Neural cell (in vitro differentiated cells): ENCODE data around the gene IKZF2. TPM values are rescaled to one million over a fixed set of nuclear protein-coding genes. Genes with fewer than 3 reads are reported as not detected.

ENCODE experiments used
- H2AFZ ChIP-seq: fragments of 200-600, 300-800 bp; sonication (generic), shearing (Covaris generic); 2 replicates; pipeline ENCODE4 v1.6.0; 2014; ENCODE audit warnings: low read depth, mild to moderate bottlenecking, antibody characterized with exemption, low read length, moderate library complexity
- H3F3A ChIP-seq: fragments of 200-600 bp; shearing (Covaris generic); 2 replicates; pipeline ENCODE4 v1.6.1; 2016; ENCODE audit warnings: mild to moderate bottlenecking, moderate library complexity, mixed read lengths, antibody characterized with exemption, low read length; ENCODE audit not compliant: insufficient read depth, poor library complexity, severe bottlenecking
- H3K27ac ChIP-seq: fragments of 200-600, 300-800 bp; sonication (generic), shearing (Covaris generic); 2 replicates; pipeline ENCODE4 v1.5.1; 2014; ENCODE audit warnings: mild to moderate bottlenecking, low read length, moderate library complexity
- H3K27me3 ChIP-seq: fragments of 300-800, 200-600 bp; sonication (generic), shearing (Covaris generic); 2 replicates; pipeline ENCODE4 v1.6.0; 2014; ENCODE audit warnings: mild to moderate bottlenecking, low read depth, low read length, moderate library complexity; ENCODE audit not compliant: insufficient read depth
- H3K36me3 ChIP-seq: fragments of 300-800, 200-600 bp; sonication (generic), shearing (Covaris generic); 2 replicates; pipeline ENCODE4 v1.5.1; 2014; ENCODE audit warnings: mild to moderate bottlenecking, antibody characterized with exemption, low read length, moderate library complexity; ENCODE audit not compliant: insufficient read depth
- H3K4me2 ChIP-seq: fragments of 300-800, 200-600 bp; sonication (generic), shearing (Covaris generic); 2 replicates; pipeline ENCODE4 v1.6.0; 2014; ENCODE audit warnings: mild to moderate bottlenecking, low read length
- H3K4me3 ChIP-seq: fragments of 300-800, 200-600 bp; sonication (generic), shearing (Covaris generic); 2 replicates; pipeline ENCODE4 v1.5.1; 2014; ENCODE audit warnings: mild to moderate bottlenecking, low read length, moderate library complexity
- H3K79me2 ChIP-seq: fragments of 200-600 bp; shearing (Covaris generic); replicated peaks from 2 replicates; pipeline ENCODE4 v1.6.0; 2014; ENCODE audit warnings: mild to moderate bottlenecking, low read length, moderate library complexity; ENCODE audit not compliant: insufficient read depth
- H3K9ac ChIP-seq: fragments of 300-800, 200-600 bp; sonication (generic), shearing (Covaris generic); 2 replicates; pipeline ENCODE4 v1.6.1; 2016; ENCODE audit warnings: mild to moderate bottlenecking, low read length, mixed read lengths
- H3K9me2 ChIP-seq: fragments of 200-600 bp; shearing (Covaris generic); 2 replicates; pipeline ENCODE4 v1.6.1; 2016; ENCODE audit warnings: mild to moderate bottlenecking, low read length, mixed read lengths; ENCODE audit not compliant: insufficient read depth
- H3K9me3 ChIP-seq: fragments of 200-600, 300-800 bp; sonication (generic), shearing (Covaris generic); 2 replicates; pipeline ENCODE4 v1.6.1; 2016; ENCODE audit warnings: mild to moderate bottlenecking, mixed run types, low read length, moderate library complexity, mixed read lengths
- H4K20me1 ChIP-seq: fragments of 200-600 bp; shearing (Covaris generic); 2 replicates; pipeline ENCODE4 v1.6.1; 2016; ENCODE audit warnings: mild to moderate bottlenecking, mixed run types; ENCODE audit not compliant: insufficient read depth
- CTCF ChIP-seq: fragments of 450-650 bp; IDR thresholded peaks from 2 replicates; pipeline ENCODE4 v1.5.1; 2014; ENCODE audit warnings: antibody characterized with exemption, mild to moderate bottlenecking, moderate library complexity; ENCODE audit not compliant: poor library complexity, severe bottlenecking
- EP300 ChIP-seq: fragments of 450-650 bp; conservative IDR thresholded peaks from 2 replicates; pipeline ENCODE4 v1.6.1; 2014; ENCODE audit warnings: antibody characterized with exemption, mild to moderate bottlenecking, moderate library complexity; ENCODE audit not compliant: poor library complexity, severe bottlenecking
- EZH2 ChIP-seq: fragments of 200-600, 300-800 bp; shearing (Covaris generic), sonication (generic); IDR thresholded peaks from 2 replicates; pipeline ENCODE4 v1.6.1; 2014; ENCODE audit warnings: antibody characterized with exemption, low read length, borderline replicate concordance, mild to moderate bottlenecking; ENCODE audit not compliant: insufficient read depth, poor library complexity, severe bottlenecking
- MXI1 ChIP-seq: fragments of 450-650 bp; conservative IDR thresholded peaks from 2 replicates; pipeline ENCODE4 v1.6.1; 2014; ENCODE audit warnings: antibody characterized with exemption, mild to moderate bottlenecking; ENCODE audit not compliant: poor library complexity, severe bottlenecking
- POLR2AphosphoS5 ChIP-seq: IDR thresholded peaks from 2 replicates; pipeline ENCODE4 v1.6.1; 2012
- RAD21 ChIP-seq: fragments of 450-650 bp; conservative IDR thresholded peaks from 2 replicates; pipeline ENCODE4 v1.6.1; 2014; ENCODE audit warnings: antibody characterized with exemption, mild to moderate bottlenecking, moderate library complexity
- SMC3 ChIP-seq: fragments of 450-650 bp; conservative IDR thresholded peaks from 2 replicates; pipeline ENCODE4 v1.6.1; 2014; ENCODE audit warnings: antibody characterized with exemption, mild to moderate bottlenecking, moderate library complexity; ENCODE audit not compliant: poor library complexity
- TAF1 ChIP-seq: IDR thresholded peaks from 2 replicates; pipeline ENCODE4 v1.6.1; 2012; ENCODE audit warnings: low read depth
- polyA plus RNA-seq: library from polyadenylated mRNA; depleted of rRNA; stranded (reverse); fragments of >200 nt; gene quantifications from 2 replicates; pipeline ENCODE4 v1.2.3, GENCODE V29; 2014
- TF ChIP-seq, protein P1 (sequence below): IDR thresholded peaks from 2 replicates; pipeline ENCODE4 v1.6.1; 2012; ENCODE audit warnings: borderline replicate concordance

The IKZF2 gene
- polyA plus RNA-seq, 1 donor from 2014 or later = 5.6 TPM

- no peak overlapping the region for H2AFZ ChIP-seq
- peaks cover 3% of the 10 kb centered on the region for H3K79me2 ChIP-seq
These were observed 1.5 kb downstream of the IKZF2 start for GRCh38 chr2:213149949-213150314.

DNA sequence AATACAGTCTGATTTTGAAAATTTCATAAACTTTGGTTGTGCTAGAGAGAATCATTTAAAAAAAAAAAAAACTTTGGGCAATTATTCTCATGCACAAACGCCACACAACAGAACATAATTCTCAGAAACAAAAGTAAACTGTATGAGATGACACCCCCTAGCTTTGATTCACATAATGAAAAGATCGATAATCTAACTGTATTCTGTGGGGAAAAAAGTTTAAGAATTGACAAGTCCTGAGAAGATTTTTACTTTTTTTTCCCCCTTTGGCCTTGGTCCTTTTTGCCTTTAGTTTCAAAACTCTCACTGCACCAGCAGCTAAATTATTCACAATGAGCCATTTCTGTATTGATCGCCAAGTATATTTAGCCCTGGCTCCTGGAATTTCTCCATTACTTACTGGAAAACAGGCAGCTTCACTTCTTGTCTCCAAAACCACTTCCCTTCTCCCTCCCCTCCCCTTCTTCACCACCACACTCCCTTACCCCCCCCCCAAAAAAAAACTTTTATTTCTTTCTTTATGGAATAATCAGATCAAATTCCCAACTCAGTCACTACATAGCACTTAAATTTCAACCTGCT is 2.0 kb downstream of the IKZF2 start:
- H3K9me2 ChIP-seq = no peaks in the 10 kb centered on the region
- no peaks in the 10 kb centered on the region for H3K9me3 ChIP-seq
- H3K27ac ChIP-seq = no peak overlapping the region
- no peaks in the 10 kb centered on the region for H4K20me1 ChIP-seq
- H3K4me2 ChIP-seq = peak overlapping the region; percentile 77
- H3K79me2 ChIP-seq = peaks cover 3% of the 10 kb centered on the region
- H3K27me3 ChIP-seq = no peaks in the 10 kb centered on the region
- H3K9ac ChIP-seq = no peak overlapping the region
- no peaks in the 10 kb centered on the region for H3K36me3 ChIP-seq
- no peak overlapping the region for H2AFZ ChIP-seq
- H3K4me3 ChIP-seq = peak overlapping the region; percentile 75
- TF ChIP-seq SMC3 (no peak), POLR2AphosphoS5 (no peak), RAD21 (no peak), EP300 (no peak), EZH2 (no peak), MXI1 (no peak), CTCF (no peak), TAF1 (no peak)
- TF ChIP-seq, protein P1, sequence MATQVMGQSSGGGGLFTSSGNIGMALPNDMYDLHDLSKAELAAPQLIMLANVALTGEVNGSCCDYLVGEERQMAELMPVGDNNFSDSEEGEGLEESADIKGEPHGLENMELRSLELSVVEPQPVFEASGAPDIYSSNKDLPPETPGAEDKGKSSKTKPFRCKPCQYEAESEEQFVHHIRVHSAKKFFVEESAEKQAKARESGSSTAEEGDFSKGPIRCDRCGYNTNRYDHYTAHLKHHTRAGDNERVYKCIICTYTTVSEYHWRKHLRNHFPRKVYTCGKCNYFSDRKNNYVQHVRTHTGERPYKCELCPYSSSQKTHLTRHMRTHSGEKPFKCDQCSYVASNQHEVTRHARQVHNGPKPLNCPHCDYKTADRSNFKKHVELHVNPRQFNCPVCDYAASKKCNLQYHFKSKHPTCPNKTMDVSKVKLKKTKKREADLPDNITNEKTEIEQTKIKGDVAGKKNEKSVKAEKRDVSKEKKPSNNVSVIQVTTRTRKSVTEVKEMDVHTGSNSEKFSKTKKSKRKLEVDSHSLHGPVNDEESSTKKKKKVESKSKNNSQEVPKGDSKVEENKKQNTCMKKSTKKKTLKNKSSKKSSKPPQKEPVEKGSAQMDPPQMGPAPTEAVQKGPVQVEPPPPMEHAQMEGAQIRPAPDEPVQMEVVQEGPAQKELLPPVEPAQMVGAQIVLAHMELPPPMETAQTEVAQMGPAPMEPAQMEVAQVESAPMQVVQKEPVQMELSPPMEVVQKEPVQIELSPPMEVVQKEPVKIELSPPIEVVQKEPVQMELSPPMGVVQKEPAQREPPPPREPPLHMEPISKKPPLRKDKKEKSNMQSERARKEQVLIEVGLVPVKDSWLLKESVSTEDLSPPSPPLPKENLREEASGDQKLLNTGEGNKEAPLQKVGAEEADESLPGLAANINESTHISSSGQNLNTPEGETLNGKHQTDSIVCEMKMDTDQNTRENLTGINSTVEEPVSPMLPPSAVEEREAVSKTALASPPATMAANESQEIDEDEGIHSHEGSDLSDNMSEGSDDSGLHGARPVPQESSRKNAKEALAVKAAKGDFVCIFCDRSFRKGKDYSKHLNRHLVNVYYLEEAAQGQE = no peak
- H3F3A ChIP-seq = peaks cover 2% of the 10 kb centered on the region

More at GRCh38 chr2:213149949-213150314, 1.5 kb downstream of the IKZF2 start:
- no peak for TF ChIP-seq CTCF
- no peak for TF ChIP-seq EZH2
- TF ChIP-seq, protein P1 = no peak
- TF ChIP-seq POLR2AphosphoS5 = no peak
- TF ChIP-seq EP300 = no peak
- no peak for TF ChIP-seq MXI1
- Histone ChIP-seq H3K9ac (peak overlapping the region; percentile 20), H3K27ac (no peak overlapping the region), H4K20me1 (no peaks in the 10 kb centered on the region), H3K9me2 (no peaks in the 10 kb centered on the region), H3F3A (peaks cover 2% of the 10 kb centered on the region), H3K4me2 (peak overlapping the region; percentile 77), H3K9me3 (no peaks in the 10 kb centered on the region), H3K27me3 (no peaks in the 10 kb centered on the region), H3K36me3 (no peaks in the 10 kb centered on the region), H3K4me3 (peak overlapping the region; percentile 75)
